Forelimb muscle (tissue), 1 donor: Measurements from ENCODE around the gene PSORS1C2. TPM values are rescaled to one million over a fixed set of nuclear protein-coding genes. Genes with fewer than 3 reads are reported as not detected.
"Not testable (repeated sequence)": the region's sequence is repeated elsewhere in the genome, so short reads cannot be mapped to it uniquely, and the experiment has no call there.

Experiments used
- DNase-seq: peaks from one replicate; pipeline ENCODE4 v3.0.0-alpha.2; 2013; ENCODE audit warnings: low read depth
- polyA plus RNA-seq: library from polyadenylated mRNA; unstranded; fragments of 120-200 nt; gene quantifications from one replicate; pipeline ENCODE4 v1.2.1, GENCODE V29; 2013; ENCODE audit not compliant: insufficient read length

PSORS1C2 gene
- polyA plus RNA-seq, result not detected

GRCh38 chr6:31138982-31139381 lies at the start of gene PSORS1C2:
Gene PSORS1C2 (minus strand): TSS chr6:31139066. CDS start chr6:31139026, 40 bp downstream.
- DNase-seq, result no peak

- no peak for DNase-seq
These were observed 48.9 kb upstream of the PSORS1C2 start for GRCh38 chr6:31187780-31188194.

GRCh38 chr6:31186052-31186734 lies 47.3 kb upstream of the PSORS1C2 start:
- DNase-seq, result no peak

GRCh38 chr6:31185695-31186051 lies 46.8 kb upstream of the PSORS1C2 start:
- not testable (repeated sequence) for DNase-seq

- DNase-seq, result not testable (repeated sequence)
These were observed 45.0 kb upstream of the PSORS1C2 start for GRCh38 chr6:31183859-31184258.

- DNase-seq, result not testable (repeated sequence)
These were observed 44.4 kb upstream of the PSORS1C2 start for GRCh38 chr6:31183287-31183686.

- peak; percentile 45 for DNase-seq
These were observed 41.6 kb upstream of the PSORS1C2 start for GRCh38 chr6:31180500-31180899.

GRCh38 chr6:31179896-31180295 lies 41.0 kb upstream of the PSORS1C2 start:
- no peak for DNase-seq

GRCh38 chr6:31179042-31179386 lies 40.1 kb upstream of the PSORS1C2 start:
- DNase-seq, result no peak

GRCh38 chr6:31178143-31179041 lies 39.5 kb upstream of the PSORS1C2 start:
- no peak for DNase-seq

- no peak for DNase-seq
These were observed 37.1 kb upstream of the PSORS1C2 start for GRCh38 chr6:31175971-31176370.

- DNase-seq, result no peak
These were observed 35.5 kb upstream of the PSORS1C2 start for GRCh38 chr6:31174378-31174777.

GRCh38 chr6:31173406-31173805 lies 34.5 kb upstream of the PSORS1C2 start:
- no peak for DNase-seq

- no peak for DNase-seq
These were observed 34.1 kb upstream of the PSORS1C2 start for GRCh38 chr6:31172973-31173384.

GRCh38 chr6:31171931-31172905 lies 33.4 kb upstream of the PSORS1C2 start:
- DNase-seq, result no peak

GRCh38 chr6:31170987-31171671 lies 32.3 kb upstream of the PSORS1C2 start:
- DNase-seq, result no peak

GRCh38 chr6:31170600-31170881 lies 31.7 kb upstream of the PSORS1C2 start, which contains the start of gene POU5F1:
Gene POU5F1 (minus strand): TSS chr6:31170682. CDS start chr6:31170620, 62 bp downstream.
- no peak for DNase-seq

- not testable (repeated sequence) for DNase-seq
These were observed 31.2 kb upstream of the PSORS1C2 start for GRCh38 chr6:31169858-31170599.

GRCh38 chr6:31169123-31169857 lies 30.4 kb upstream of the PSORS1C2 start:
- no peak for DNase-seq

GRCh38 chr6:31168606-31169005 lies 29.7 kb upstream of the PSORS1C2 start:
- DNase-seq, result no peak
